ENCODE results near the gene TMX2.

The TMX2 gene

DNA sequence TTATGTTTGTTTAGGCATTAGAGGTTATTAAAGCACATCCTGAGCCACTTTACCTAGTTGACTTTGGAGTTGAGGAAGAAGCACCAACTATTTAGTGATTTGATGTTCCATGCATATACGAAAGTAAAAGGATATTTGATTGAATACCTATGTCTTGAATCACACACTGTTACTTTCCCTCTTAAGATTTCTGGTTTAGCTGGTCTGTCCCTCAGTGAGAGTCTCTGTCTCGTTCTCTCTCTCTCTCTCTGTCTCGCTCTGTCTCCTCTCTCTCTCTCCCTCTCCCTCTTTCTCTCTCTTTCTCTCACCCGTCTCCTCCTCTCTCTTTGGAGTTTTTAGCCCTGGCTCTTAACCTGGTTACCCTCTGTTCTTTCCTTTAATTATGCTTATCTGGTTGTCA is 60.2 kb downstream of the TMX2 start:
- Histone ChIP-seq H3K4ac (ENCODE audit: low read length) (no peak overlapping the region), H4K8ac (ENCODE audit: low read depth, low read length) (no peak overlapping the region), H3K9ac (ENCODE audit: low read depth, low read length, poor library complexity) (no peak overlapping the region), H3K27ac (replicated peaks; ENCODE audit: low read length) (no peak overlapping the region), H3K14ac (ENCODE audit: low read length) (no peak overlapping the region), H3K23ac (ENCODE audit: low read depth, low read length, poor library complexity) (no peak overlapping the region), H2BK5ac (ENCODE audit: low read length) (no peak overlapping the region), H3K36me3 (replicated peaks in 1 of 2; ENCODE audit: control insufficient read depth in 2 of 2, insufficient read depth in 2 of 2, low read length in 2 of 2) (peaks cover 0 to 34% of the 10 kb centered on the region in 2 donors), H2BK12ac (ENCODE audit: low read length) (no peak overlapping the region), H3K9me3 (replicated peaks in 1 of 2; ENCODE audit: control insufficient read depth in 2 of 2, insufficient read depth in 1 of 2, low read depth in 1 of 2, low read length in 2 of 2) (peaks cover 2 to 6% of the 10 kb centered on the region in 2 donors), H3K4me3 (ENCODE audit: low read length in 2 of 2) (no peak overlapping the region), H3K4me1 (ENCODE audit: control insufficient read depth in 2 of 2, insufficient read depth in 1 of 2, low read depth in 1 of 2, low read length in 2 of 2) (peaks cover 14 to 20% of the 10 kb centered on the region in 2 donors), H2BK15ac (ENCODE audit: low read length) (no peak overlapping the region), H2AFZ (ENCODE audit: low read length) (no peak overlapping the region), H3K4me2 (ENCODE audit: insufficient read depth, low read length, poor library complexity, severe bottlenecking) (no peak overlapping the region), H2AK5ac (ENCODE audit: low read depth, low read length) (no peak overlapping the region), H3K18ac (ENCODE audit: low read length) (no peak overlapping the region), H4K91ac (ENCODE audit: low read depth, low read length, poor library complexity) (no peak overlapping the region), H2BK120ac (ENCODE audit: low read depth, low read length) (no peak overlapping the region), H3K27me3 (ENCODE audit: control insufficient read depth in 3 of 3, insufficient read depth in 3 of 3, low read depth in 1 of 3, low read length in 3 of 3) (no peaks in the 10 kb centered on the region), H3K79me1 (ENCODE audit: low read depth, low read length) (peaks cover 2% of the 10 kb centered on the region)
- WGBS, 2 donors (ENCODE audit: extremely low coverage in 2 of 2, insufficient read length in 2 of 2, insufficient replicate concordance in 1 of 2) = no CpG with 5 or more reads among the region's 4 CpGs
- no peak for DNase-seq (ENCODE audit: low spot score)

DNA sequence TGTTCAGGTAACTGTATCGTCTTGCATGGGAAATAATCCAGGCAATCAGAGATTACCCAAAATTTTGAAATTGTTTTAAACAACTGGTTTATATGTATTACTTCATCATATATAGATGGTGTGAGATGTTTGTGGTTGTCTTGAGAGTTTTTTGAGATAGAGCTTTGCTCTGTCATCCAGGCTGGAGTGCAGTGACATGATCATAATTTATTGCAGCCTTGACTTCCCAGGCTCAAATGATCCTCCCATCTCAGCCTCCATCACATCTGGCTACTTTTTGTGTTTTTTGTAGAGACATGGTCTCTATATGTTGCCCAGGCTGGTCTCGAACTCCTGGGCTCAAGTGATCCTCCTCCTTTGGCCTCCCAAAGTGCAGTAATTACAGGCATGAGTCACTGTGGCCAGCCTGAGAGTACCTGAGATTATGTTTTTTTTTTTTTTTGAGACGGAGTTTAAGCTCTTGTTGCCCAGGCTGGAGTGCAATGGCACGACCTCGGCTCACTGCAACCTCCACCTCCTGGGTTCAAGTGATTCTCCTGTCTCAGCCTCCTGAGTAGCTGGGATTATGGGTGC is 60.7 kb downstream of the TMX2 start:
- Histone ChIP-seq H3K14ac (ENCODE audit: low read length) (no peak overlapping the region), H2BK120ac (ENCODE audit: low read depth, low read length) (no peak overlapping the region), H3K4me2 (ENCODE audit: insufficient read depth, low read length, poor library complexity, severe bottlenecking) (no peak overlapping the region), H3K4me1 (ENCODE audit: control insufficient read depth in 2 of 2, insufficient read depth in 1 of 2, low read depth in 1 of 2, low read length in 2 of 2) (peaks cover 19 to 25% of the 10 kb centered on the region in 2 donors), H3K27ac (replicated peaks; ENCODE audit: low read length) (no peak overlapping the region), H3K18ac (ENCODE audit: low read length) (no peak overlapping the region), H2BK15ac (ENCODE audit: low read length) (no peak overlapping the region), H3K23ac (ENCODE audit: low read depth, low read length, poor library complexity) (no peak overlapping the region), H3K36me3 (replicated peaks in 1 of 2; ENCODE audit: control insufficient read depth in 2 of 2, insufficient read depth in 2 of 2, low read length in 2 of 2) (peaks cover 0 to 33% of the 10 kb centered on the region in 2 donors), H2BK5ac (ENCODE audit: low read length) (no peak overlapping the region), H3K9ac (ENCODE audit: low read depth, low read length, poor library complexity) (no peak overlapping the region), H3K79me1 (ENCODE audit: low read depth, low read length) (peaks cover 2% of the 10 kb centered on the region), H2BK12ac (ENCODE audit: low read length) (no peak overlapping the region), H3K27me3 (ENCODE audit: control insufficient read depth in 3 of 3, insufficient read depth in 3 of 3, low read depth in 1 of 3, low read length in 3 of 3) (no peaks in the 10 kb centered on the region), H4K91ac (ENCODE audit: low read depth, low read length, poor library complexity) (no peak overlapping the region), H2AK5ac (ENCODE audit: low read depth, low read length) (no peak overlapping the region), H2AFZ (ENCODE audit: low read length) (no peak overlapping the region), H4K8ac (ENCODE audit: low read depth, low read length) (no peak overlapping the region), H3K9me3 (replicated peaks in 1 of 2; ENCODE audit: control insufficient read depth in 2 of 2, insufficient read depth in 1 of 2, low read depth in 1 of 2, low read length in 2 of 2) (peaks cover 2 to 6% of the 10 kb centered on the region in 2 donors), H3K4ac (ENCODE audit: low read length) (no peak overlapping the region), H3K4me3 (ENCODE audit: low read length in 2 of 2) (no peak overlapping the region)
- WGBS, 2 donors (ENCODE audit: extremely low coverage in 2 of 2, insufficient read length in 2 of 2, insufficient replicate concordance in 1 of 2) = no CpG with 5 or more reads among the region's 5 CpGs
- no peak for DNase-seq (ENCODE audit: low spot score)

DNA sequence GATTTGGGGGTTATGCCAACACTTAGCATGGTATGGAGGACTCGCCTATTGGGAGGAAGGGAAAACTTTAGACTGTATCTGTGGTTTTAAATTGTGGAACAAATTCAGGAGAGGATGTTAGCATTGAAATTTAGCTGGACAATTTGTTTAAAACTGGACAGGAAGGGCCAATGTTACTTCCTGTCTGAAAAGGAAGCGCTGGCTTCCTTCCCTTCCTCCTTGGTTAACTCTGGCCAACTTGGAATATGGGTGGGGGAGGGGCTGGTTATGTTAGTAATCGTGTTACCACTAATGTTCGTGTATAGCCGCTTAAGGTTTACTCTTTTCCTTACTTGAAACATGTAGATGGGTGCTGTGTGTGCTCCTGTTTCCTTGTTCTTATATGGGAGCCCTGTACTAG is 63.1 kb downstream of the TMX2 start:
- Histone ChIP-seq H3K4me2 (ENCODE audit: insufficient read depth, low read length, poor library complexity, severe bottlenecking) (no peak overlapping the region), H2BK15ac (ENCODE audit: low read length) (no peak overlapping the region), H2AFZ (ENCODE audit: low read length) (no peak overlapping the region), H3K18ac (ENCODE audit: low read length) (no peak overlapping the region), H3K23ac (ENCODE audit: low read depth, low read length, poor library complexity) (no peak overlapping the region), H2AK5ac (ENCODE audit: low read depth, low read length) (no peak overlapping the region), H3K4ac (ENCODE audit: low read length) (no peak overlapping the region), H3K27me3 (ENCODE audit: control insufficient read depth in 3 of 3, insufficient read depth in 3 of 3, low read depth in 1 of 3, low read length in 3 of 3) (no peaks in the 10 kb centered on the region), H4K91ac (ENCODE audit: low read depth, low read length, poor library complexity) (no peak overlapping the region), H3K14ac (ENCODE audit: low read length) (no peak overlapping the region), H4K8ac (ENCODE audit: low read depth, low read length) (no peak overlapping the region), H3K4me3 (ENCODE audit: low read length in 2 of 2) (no peak overlapping the region), H3K4me1 (ENCODE audit: control insufficient read depth in 2 of 2, insufficient read depth in 1 of 2, low read depth in 1 of 2, low read length in 2 of 2) (peaks cover 27 to 35% of the 10 kb centered on the region in 2 donors), H3K9ac (ENCODE audit: low read depth, low read length, poor library complexity) (no peak overlapping the region), H2BK5ac (ENCODE audit: low read length) (no peak overlapping the region), H3K27ac (replicated peaks; ENCODE audit: low read length) (peak overlapping the region; percentile 75), H2BK12ac (ENCODE audit: low read length) (no peak overlapping the region), H3K9me3 (replicated peaks in 1 of 2; ENCODE audit: control insufficient read depth in 2 of 2, insufficient read depth in 1 of 2, low read depth in 1 of 2, low read length in 2 of 2) (peaks cover 0 to 2% of the 10 kb centered on the region in 2 donors), H3K36me3 (replicated peaks in 1 of 2; ENCODE audit: control insufficient read depth in 2 of 2, insufficient read depth in 2 of 2, low read length in 2 of 2) (peaks cover 0 to 25% of the 10 kb centered on the region in 2 donors), H3K79me1 (ENCODE audit: low read depth, low read length) (peaks cover 2% of the 10 kb centered on the region), H2BK120ac (ENCODE audit: low read depth, low read length) (no peak overlapping the region)
- WGBS, 2 donors (ENCODE audit: extremely low coverage in 2 of 2, insufficient read length in 2 of 2, insufficient replicate concordance in 1 of 2) = no CpG with 5 or more reads among the region's 5 CpGs
- no peak for DNase-seq (ENCODE audit: low spot score)

DNA sequence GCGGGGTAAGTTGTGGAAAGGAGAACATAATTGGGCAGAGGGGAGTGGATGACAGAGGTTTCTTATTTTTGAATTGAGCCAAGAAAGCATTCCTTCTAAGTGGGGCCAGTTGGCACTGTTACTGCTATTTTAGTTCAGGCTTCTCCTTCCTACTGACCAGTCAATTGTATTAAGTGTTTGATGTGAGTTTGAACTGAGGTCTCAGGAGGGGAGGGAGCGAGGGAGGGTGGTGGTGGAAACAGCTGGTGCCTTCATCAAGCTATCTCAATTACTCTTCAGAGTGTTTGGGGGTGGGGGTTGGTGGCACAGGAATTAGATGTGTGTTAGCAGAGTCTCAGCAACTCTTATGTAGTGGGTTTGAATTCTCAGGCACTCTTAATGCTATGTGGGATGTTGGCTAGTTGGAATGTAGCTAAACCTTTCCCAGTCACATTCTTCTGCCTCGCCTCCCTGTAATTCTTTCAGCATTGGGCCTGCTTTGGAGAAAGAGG is 63.7 kb downstream of the TMX2 start:
- H3K4me2 ChIP-seq (ENCODE audit: insufficient read depth, low read length, poor library complexity, severe bottlenecking) = peak overlapping the region; percentile 12
- no peak overlapping the region for H2BK120ac ChIP-seq (ENCODE audit: low read depth, low read length)
- H3K9ac ChIP-seq (ENCODE audit: low read depth, low read length, poor library complexity) = no peak overlapping the region
- H3K4me3 ChIP-seq (ENCODE audit: low read length in 2 of 2) = no peak overlapping the region
- no peak overlapping the region for H2BK5ac ChIP-seq (ENCODE audit: low read length)
- no peak overlapping the region for H3K23ac ChIP-seq (ENCODE audit: low read depth, low read length, poor library complexity)
- H3K4me1 ChIP-seq (ENCODE audit: control insufficient read depth in 2 of 2, insufficient read depth in 1 of 2, low read depth in 1 of 2, low read length in 2 of 2) = peaks cover 27 to 35% of the 10 kb centered on the region in 2 donors
- WGBS, 2 donors (ENCODE audit: extremely low coverage in 2 of 2, insufficient read length in 2 of 2, insufficient replicate concordance in 1 of 2) = no CpG with 5 or more reads among the region's 3 CpGs
- H3K36me3 ChIP-seq (replicated peaks in 1 of 2; ENCODE audit: control insufficient read depth in 2 of 2, insufficient read depth in 2 of 2, low read length in 2 of 2) = peaks cover 0 to 27% of the 10 kb centered on the region in 2 donors
- peaks cover 2% of the 10 kb centered on the region for H3K79me1 ChIP-seq (ENCODE audit: low read depth, low read length)
- no peak overlapping the region for H3K14ac ChIP-seq (ENCODE audit: low read length)
- H4K8ac ChIP-seq (ENCODE audit: low read depth, low read length) = no peak overlapping the region
- no peak for DNase-seq (ENCODE audit: low spot score)
- H3K27me3 ChIP-seq (ENCODE audit: control insufficient read depth in 3 of 3, insufficient read depth in 3 of 3, low read depth in 1 of 3, low read length in 3 of 3) = no peaks in the 10 kb centered on the region
- no peak overlapping the region for H2AFZ ChIP-seq (ENCODE audit: low read length)
- H2AK5ac ChIP-seq (ENCODE audit: low read depth, low read length) = no peak overlapping the region
- no peak overlapping the region for H2BK12ac ChIP-seq (ENCODE audit: low read length)
- H3K9me3 ChIP-seq (replicated peaks in 1 of 2; ENCODE audit: control insufficient read depth in 2 of 2, insufficient read depth in 1 of 2, low read depth in 1 of 2, low read length in 2 of 2) = no peaks in the 10 kb centered on the region
- no peak overlapping the region for H3K4ac ChIP-seq (ENCODE audit: low read length)
- H4K91ac ChIP-seq (ENCODE audit: low read depth, low read length, poor library complexity) = no peak overlapping the region
- H2BK15ac ChIP-seq (ENCODE audit: low read length) = no peak overlapping the region
- H3K27ac ChIP-seq (replicated peaks; ENCODE audit: low read length) = peak overlapping the region; percentile 75
- no peak overlapping the region for H3K18ac ChIP-seq (ENCODE audit: low read length)

All from neuronal stem cell (in vitro differentiated cells).